Lower leg skin (tissue), 4 donors: Measurements from ENCODE around the gene PRKAR1B. TPM values are rescaled to one million over a fixed set of nuclear protein-coding genes. Genes with fewer than 3 reads are reported as not detected.

Experiments
- DNase-seq, 2 donors: peaks; one replicate each; pipeline ENCODE4 v3.0.0-alpha.2; 2019; ENCODE audit warnings: low spot score in 2 of 2
- H3K4me3 ChIP-seq: fragments of 200-600 bp; sonication (generic); 2 replicates; pipeline ENCODE4 v1.5.1; 2017; ENCODE audit warnings: mild to moderate bottlenecking, low read depth; ENCODE audit not compliant: poor library complexity, severe bottlenecking
- CTCF ChIP-seq, 3 donors: fragments of 450-650 bp; IDR thresholded peaks; one replicate each; pipeline ENCODE4 v1.5.1; 2016; ENCODE audit warnings: antibody characterized with exemption in 3 of 3, mild to moderate bottlenecking in 3 of 3, moderate library complexity in 2 of 3
- POLR2A ChIP-seq, 2 donors: fragments of 450-650 bp; IDR thresholded peaks; one replicate each; pipeline ENCODE4 v1.6.1; 2016 to 2017; ENCODE audit warnings: antibody characterized with exemption in 2 of 2, mild to moderate bottlenecking in 1 of 2, moderate library complexity in 1 of 2
- WGBS, 2 donors: methylation state at CpG; one replicate each; pipeline ENCODE4 v1.1.5; 2018; 5-methylcytosine and 5-hydroxymethylcytosine counted together
- intact Hi-C: fragments of 100-400 bp; cut with DNase I; formaldehyde crosslinking; loops from one replicate; pipeline ENCODE4 v1.15.0; 2023; ENCODE audit warnings: low total_unique reads
- total RNA-seq, 4 donors: library from RNA; depleted of rRNA; stranded (reverse); fragments of >200 nt; gene quantifications; one replicate each; pipeline ENCODE4 v1.1.0, GENCODE V29; 2016

The PRKAR1B gene
- total RNA-seq, 4 donors from 2014 or later: 7.8 to 16.9 (median 15.0) TPM

DNA sequence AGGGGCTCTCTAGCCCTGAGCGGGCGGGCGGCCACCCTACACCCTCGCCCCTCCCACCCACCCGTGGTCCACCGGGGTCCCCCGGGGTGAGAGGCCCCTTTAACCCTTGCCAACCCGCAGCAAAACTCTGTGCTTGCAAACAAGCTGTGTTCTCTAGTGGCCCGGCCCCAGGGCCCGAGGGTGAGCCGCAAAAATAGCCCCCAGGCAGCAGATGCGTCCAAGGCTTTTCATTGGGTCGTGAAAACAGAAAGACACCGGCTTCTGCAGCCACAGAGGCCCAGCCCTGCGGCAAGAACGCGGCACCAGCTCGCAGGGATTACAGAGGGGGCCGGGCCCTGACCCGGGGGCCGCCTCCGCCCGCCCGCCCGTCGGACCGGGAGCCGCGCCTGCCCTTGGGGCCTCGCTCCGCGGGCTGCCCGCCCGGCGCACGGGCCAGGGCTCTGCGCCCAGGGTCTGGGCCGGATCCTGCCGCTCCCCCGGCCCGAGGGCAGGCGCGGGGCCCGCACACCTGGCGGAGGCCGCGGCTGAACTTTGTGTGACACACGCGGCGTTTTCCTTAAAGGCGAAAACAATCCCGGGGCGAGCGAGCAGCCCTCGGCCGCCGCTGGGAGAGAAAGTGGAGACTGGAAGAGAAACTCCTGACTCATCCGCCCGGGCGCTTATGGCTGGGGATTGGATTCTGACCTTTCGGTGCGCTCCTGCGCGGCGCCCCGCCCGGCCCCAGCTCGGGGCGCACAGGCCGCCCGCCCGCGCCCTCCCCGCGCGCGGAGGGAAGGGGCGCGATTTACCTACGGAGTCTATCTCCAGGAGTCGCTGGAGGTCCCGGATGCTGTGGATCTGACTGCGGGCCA is 210.2 kb downstream of the PRKAR1B start:
- 4 to 6% methylated on average over 14 to 37 of the region's 83 CpGs for WGBS, 2 donors
- DNase-seq: no peak

DNA sequence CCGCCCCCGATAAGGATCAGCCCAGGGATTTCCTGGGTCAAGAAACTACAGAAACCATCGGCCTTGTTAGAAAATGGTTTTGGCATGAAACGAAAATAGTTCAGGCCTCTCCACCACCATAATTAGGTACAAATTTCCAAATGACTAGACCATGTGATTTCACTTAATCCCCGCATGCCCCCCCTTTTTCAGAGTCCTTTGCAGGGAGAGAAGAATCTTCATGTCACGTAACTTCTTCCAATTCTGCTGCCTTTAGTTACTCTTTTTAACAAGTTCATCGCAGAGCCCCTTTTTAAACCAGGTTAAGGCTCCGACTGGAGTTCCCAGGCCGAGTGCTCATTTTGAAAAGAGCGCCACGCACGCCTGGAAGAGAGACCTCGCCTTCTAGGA is 210.9 kb downstream of the PRKAR1B start:
- H3K4me3 ChIP-seq: no peak overlapping the region
- intact Hi-C loops: no loop called here
- TF ChIP-seq POLR2A (IDR thresholded peaks at IDR 0.05): no peak
- TF ChIP-seq CTCF (IDR thresholded peaks at IDR 0.05): no peak
- no peak for DNase-seq
- WGBS, 2 donors: 23 to 38% methylated on average over 13 of the region's 13 CpGs

More for the DNA sequence above, 210.2 kb downstream of the PRKAR1B start:
- TF ChIP-seq CTCF (IDR thresholded peaks at IDR 0.05) (no peak), POLR2A (IDR thresholded peaks at IDR 0.05) (no peak)
- intact Hi-C loops: no loop called here
- peak overlapping the region; percentile 27 for H3K4me3 ChIP-seq

GRCh38 chr7:515628-516027 is 211.5 kb downstream of the PRKAR1B start:
- H3K4me3 ChIP-seq: no peak overlapping the region
- no peak for DNase-seq
- 50 to 57% methylated on average over 10 of the region's 10 CpGs for WGBS, 2 donors
- TF ChIP-seq POLR2A (IDR thresholded peaks at IDR 0.05) (no peak), CTCF (IDR thresholded peaks at IDR 0.05) (no peak)
- intact Hi-C loops: no loop called here

DNA sequence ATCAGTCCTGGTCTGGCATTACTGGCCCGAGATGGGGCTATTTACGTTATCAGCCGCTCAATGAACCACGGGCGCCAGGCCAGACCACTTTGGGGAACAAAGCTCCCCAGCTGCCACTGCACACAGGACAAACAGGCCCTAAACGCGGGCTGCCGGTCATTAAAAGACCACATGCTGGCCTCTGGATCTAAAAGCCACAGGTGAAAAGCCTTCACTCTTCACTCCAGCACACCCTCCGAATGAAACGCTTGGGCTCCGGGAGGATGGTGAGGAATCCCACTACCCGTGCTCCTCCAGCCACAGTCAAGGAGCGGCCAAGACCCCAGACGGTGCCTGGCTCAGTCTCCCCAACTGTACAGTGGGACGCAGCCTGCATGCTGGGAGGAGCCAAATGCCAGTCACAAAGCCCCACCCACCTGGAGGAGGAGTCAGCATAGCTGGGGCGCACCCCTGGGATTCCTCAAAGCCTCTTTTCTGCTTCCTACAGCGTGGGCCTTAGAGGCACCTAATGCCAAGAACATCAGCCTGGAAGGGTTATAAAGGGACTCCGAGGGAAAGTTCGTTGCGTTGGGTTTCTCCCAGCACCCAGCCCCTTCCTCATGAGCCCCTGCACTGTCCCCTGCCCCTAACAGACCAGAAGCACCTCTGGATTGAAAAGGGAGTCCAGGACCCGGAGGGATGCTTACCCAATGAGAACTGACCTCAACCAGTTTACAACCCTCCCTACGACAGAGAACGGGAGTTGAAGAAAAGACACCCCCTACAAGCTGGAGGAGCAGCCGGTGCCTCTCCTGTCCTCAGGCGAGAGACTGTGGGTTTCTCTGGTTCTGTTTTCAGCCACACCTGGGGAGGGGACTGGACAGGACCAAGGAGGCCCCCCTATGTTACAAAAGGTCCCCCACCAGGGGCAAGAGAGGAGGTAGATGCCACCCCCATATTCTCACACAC is 212.2 kb downstream of the PRKAR1B start:
- intact Hi-C loops: no loop called here
- WGBS, 2 donors: 57 to 59% methylated on average over 24 to 25 of the region's 25 CpGs
- no peak overlapping the region for H3K4me3 ChIP-seq
- TF ChIP-seq POLR2A (IDR thresholded peaks at IDR 0.05) (no peak), CTCF (IDR thresholded peaks at IDR 0.05) (no peak)
- no peak for DNase-seq

DNA sequence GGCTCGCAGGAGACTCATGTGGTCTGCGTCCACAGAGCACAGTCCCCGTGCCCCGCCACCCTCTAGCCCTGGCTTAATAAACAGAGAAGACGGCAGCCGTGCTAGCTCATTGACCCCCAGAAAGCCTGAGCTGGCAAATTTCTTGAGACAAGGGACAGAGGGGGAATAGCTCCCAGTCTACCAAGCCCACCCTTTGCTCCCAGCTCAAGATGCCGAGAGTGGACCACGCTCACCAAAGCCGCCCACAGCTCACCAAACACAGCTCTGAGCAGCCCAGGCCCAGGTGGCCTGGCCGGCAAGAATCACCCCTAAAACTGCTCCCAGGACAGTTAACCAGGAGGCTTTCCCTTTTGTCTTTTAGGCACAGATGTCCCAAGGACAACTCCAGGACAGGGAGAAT is 212.8 kb downstream of the PRKAR1B start:
- no peak overlapping the region for H3K4me3 ChIP-seq
- WGBS, 2 donors: 78 to 83% methylated on average over 10 of the region's 10 CpGs
- intact Hi-C loops: no loop called here
- no peak for DNase-seq
- TF ChIP-seq POLR2A (IDR thresholded peaks at IDR 0.05) (no peak), CTCF (IDR thresholded peaks at IDR 0.05) (no peak)
